ENCODE measurements around the gene PYROXD2.

GRCh38 chr10:98344589-98345038, 70.4 kb downstream of the PYROXD2 start:
- TF ChIP-seq EP300 (IDR thresholded peaks at IDR 0.05), result no peak
- no peak for TF ChIP-seq CTCF (IDR thresholded peaks at IDR 0.05)
- TF ChIP-seq POLR2A (IDR thresholded peaks at IDR 0.05), result no peak
